NCI-H526 (cell line): ENCODE data around the gene NFE2L2.
A peak's percentile ranks its signal among the peaks of the same experiment; 100 is the strongest.
"Not testable (repeated sequence)": the region's sequence is repeated elsewhere in the genome, so short reads cannot be mapped to it uniquely, and the experiment has no call there.

Experiments used
- DNase-seq, 2 experiments: peaks; one replicate each; lab custom pipeline; 2025; lab: John Stamatoyannopoulos, UW

NFE2L2 gene

GRCh38 chr2:177193240-177193639, 71.3 kb downstream of the NFE2L2 start:
- DNase-seq, result no peak

- no peak for DNase-seq
Observed at GRCh38 chr2:177192788-177193187, 71.7 kb downstream of the NFE2L2 start.

DNA sequence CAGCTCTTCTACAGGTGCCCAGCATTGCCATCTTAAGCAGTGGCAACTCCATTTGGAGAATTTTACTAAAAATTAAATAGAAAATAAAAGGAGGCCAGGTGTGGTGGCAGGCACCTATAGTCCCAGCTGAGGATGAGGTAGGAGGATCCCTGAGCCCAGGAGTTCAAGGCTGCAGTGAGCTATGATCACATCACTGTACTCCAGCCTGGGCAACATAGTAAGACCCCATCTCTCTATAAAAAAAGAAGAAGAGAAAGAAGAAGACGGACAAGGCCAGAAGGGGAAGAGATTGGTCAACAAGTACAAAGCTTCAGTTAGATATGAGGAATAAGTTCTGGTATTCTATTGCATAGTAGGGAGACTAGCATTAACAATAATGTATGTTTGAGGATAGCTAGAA, 73.6 kb downstream of the NFE2L2 start:
- no peak for DNase-seq

DNA sequence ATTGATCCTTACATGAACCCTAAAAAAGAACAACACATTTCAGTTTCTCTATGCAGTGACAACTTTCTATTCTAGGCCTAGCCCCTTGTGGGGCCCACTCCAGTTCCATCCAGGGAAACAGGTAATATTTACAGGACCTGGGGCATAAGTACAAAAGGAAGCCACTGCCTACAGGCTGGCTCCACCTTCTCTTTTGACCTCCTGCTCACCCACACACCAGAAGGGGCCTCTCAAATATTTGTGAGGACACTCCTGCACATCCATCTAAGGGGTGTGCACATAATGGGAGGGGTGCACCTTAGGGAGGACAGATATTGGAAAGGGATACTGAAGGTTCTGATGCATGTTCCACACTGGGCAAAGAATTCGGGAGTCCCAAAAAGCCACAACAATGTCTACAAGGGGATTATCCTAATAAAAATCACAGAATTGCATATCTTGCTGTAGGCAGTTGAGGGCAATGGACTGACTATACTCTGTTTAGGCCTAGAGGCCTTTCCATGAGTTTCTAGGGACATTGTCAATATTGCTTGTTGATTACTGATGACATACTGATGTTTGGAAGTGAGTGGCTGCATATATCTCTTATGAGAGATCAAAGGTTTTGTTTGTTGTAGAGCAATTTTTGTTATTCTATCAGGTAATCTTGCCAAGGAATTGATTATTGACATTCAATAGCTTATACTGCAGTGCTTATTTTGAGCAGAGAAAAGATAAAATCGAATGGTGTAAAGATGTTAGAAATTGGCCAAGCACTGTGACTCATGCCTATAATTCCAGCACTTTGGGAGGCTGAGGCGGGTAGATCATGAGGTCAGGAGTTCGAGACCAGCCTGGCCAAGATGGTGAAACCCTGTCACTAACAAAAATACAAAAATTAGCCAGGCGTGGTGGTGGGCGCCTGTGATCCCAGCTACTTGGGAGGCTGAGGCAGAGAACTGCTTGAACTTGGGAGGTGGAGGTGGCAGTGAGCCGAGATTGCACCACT, 75.8 kb downstream of the NFE2L2 start:
- no peak for DNase-seq

- DNase-seq, result peak in 1 of 2 experiments; percentile 44
Observed at GRCh38 chr2:177187631-177188312, 76.8 kb downstream of the NFE2L2 start.

DNA sequence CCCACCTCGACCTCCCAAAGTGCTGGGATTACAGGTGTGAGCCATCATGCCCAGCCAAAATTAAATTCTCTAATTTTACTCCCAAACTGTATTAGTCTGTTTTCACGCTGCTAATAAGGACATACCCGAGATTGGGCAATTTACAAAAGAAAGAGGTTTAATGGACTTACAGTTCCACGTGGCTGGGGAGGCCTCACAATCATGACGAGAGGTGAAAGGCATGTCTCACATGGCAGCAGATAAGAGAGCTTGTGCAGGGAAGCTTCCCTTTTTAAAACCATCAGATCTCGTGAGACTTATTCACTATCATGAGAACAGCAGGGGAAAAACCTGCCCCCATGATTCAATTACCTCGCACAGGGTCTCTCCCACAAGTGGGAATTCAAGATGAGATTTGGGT, 78.5 kb downstream of the NFE2L2 start:
- DNase-seq, result not testable (repeated sequence)

DNA sequence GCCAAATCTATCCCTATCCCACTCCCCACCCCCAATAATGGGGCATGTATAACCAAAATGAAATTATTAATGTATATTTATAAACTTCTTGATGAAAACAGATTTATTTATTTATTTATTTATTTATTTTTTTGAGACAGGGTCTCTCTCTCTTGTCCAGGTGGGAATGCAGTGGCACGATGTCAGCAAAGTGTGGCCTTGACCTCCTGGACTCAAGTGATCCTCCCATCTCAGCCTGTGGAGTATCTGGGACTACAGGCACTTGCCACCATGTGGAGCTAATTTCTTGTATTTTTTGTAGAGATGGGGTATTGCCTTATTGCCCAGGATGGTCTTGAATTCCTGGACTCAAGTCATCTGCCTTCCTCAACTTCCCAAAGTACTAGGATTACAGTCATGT, 79.9 kb downstream of the NFE2L2 start:
- no peak for DNase-seq

DNA sequence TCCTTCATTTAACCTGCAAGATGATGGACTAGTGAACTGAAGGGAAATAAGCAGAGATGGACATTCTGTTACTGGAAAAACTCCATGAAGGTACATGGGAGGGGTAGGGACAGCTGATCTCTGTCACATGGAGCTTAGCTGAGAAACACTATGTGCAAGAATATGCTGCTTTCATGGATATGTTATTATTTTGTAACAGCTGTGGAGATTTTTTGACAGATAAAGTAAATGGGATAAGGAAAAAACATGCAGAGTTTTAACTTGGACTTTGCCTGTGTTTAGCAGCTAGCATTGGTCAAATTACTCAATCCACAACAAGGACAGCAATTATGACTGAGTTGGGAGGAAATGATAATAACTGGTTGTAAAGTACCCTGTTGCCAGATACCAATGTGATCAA, 80.7 kb downstream of the NFE2L2 start:
- no peak for DNase-seq
